ENCODE measurements around the gene SLC25A1.

DNA sequence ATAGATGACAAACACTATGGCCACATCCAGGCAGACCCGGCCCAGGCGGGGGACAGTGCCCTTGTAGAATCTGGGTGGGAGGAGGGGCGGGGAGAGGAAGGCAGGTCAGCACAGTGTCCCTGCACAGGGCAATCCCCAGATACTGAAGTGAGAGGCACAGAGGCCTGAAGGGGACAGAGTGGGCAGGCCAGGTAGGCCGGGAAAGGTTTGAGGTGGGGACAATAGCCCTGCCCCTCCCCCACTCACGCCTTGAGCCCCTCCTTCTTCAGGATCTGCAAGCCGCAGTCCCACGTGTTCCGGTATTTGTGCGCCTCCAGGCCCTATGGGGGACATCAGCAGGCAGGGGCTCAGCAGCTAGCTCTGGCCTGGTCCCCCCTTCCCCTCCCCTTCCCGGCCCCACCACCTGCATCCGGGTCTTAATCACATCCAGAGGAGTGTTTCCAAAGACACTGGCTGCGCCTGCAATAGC, 2.3 kb downstream of the SLC25A1 start:
- TF ChIP-seq POLR2A (IDR thresholded peaks at IDR 0.05; ENCODE audit: low read depth, low read length): no peak
- no peak for TF ChIP-seq POLR2AphosphoS5 (IDR thresholded peaks at IDR 0.05; ENCODE audit: low read depth, low read length)
- no peak for TF ChIP-seq PAX5 (IDR thresholded peaks at IDR 0.05; ENCODE audit: insufficient read depth, low read length, severe bottlenecking)
